SU-DHL-6 (cell line): ENCODE data around the gene STARD8.

ENCODE experiments used
- CTCF ChIP-seq: fragments of 200-600 bp; sonication (generic); IDR thresholded peaks from one replicate; pipeline ENCODE4 v1.5.1; 2017; ENCODE audit warnings: antibody characterized with exemption, mild to moderate bottlenecking, low read length, moderate library complexity; ENCODE audit not compliant: insufficient read depth, poor library complexity, severe bottlenecking
- EZH2phosphoT487 ChIP-seq: fragments of 200-600 bp; sonication (generic), shearing (Covaris generic); conservative IDR thresholded peaks from 2 replicates; pipeline ENCODE4 v1.6.1; 2018; ENCODE audit warnings: mild to moderate bottlenecking, antibody characterized with exemption, low read length, moderate library complexity, mixed read lengths

GRCh38 chrX:68666580-68666979 lies 19.1 kb downstream of the STARD8 start:
- TF ChIP-seq CTCF (no peak), EZH2phosphoT487 (no peak)
